Neural cell (in vitro differentiated cells): ENCODE results near the gene MAP2K6. TPM values are rescaled to one million over a fixed set of nuclear protein-coding genes. Genes with fewer than 3 reads are reported as not detected.

ENCODE experiments used
- H2AFZ ChIP-seq: fragments of 200-600, 300-800 bp; sonication (generic), shearing (Covaris generic); 2 replicates; pipeline ENCODE4 v1.6.0; 2014; ENCODE audit warnings: low read depth, mild to moderate bottlenecking, antibody characterized with exemption, low read length, moderate library complexity
- H3F3A ChIP-seq: fragments of 200-600 bp; shearing (Covaris generic); 2 replicates; pipeline ENCODE4 v1.6.1; 2016; ENCODE audit warnings: mild to moderate bottlenecking, moderate library complexity, mixed read lengths, antibody characterized with exemption, low read length; ENCODE audit not compliant: insufficient read depth, poor library complexity, severe bottlenecking
- H3K27ac ChIP-seq: fragments of 200-600, 300-800 bp; sonication (generic), shearing (Covaris generic); 2 replicates; pipeline ENCODE4 v1.5.1; 2014; ENCODE audit warnings: mild to moderate bottlenecking, low read length, moderate library complexity
- H3K27me3 ChIP-seq: fragments of 300-800, 200-600 bp; sonication (generic), shearing (Covaris generic); 2 replicates; pipeline ENCODE4 v1.6.0; 2014; ENCODE audit warnings: mild to moderate bottlenecking, low read depth, low read length, moderate library complexity; ENCODE audit not compliant: insufficient read depth
- H3K36me3 ChIP-seq: fragments of 300-800, 200-600 bp; sonication (generic), shearing (Covaris generic); 2 replicates; pipeline ENCODE4 v1.5.1; 2014; ENCODE audit warnings: mild to moderate bottlenecking, antibody characterized with exemption, low read length, moderate library complexity; ENCODE audit not compliant: insufficient read depth
- H3K4me2 ChIP-seq: fragments of 300-800, 200-600 bp; sonication (generic), shearing (Covaris generic); 2 replicates; pipeline ENCODE4 v1.6.0; 2014; ENCODE audit warnings: mild to moderate bottlenecking, low read length
- H3K4me3 ChIP-seq: fragments of 300-800, 200-600 bp; sonication (generic), shearing (Covaris generic); 2 replicates; pipeline ENCODE4 v1.5.1; 2014; ENCODE audit warnings: mild to moderate bottlenecking, low read length, moderate library complexity
- H3K79me2 ChIP-seq: fragments of 200-600 bp; shearing (Covaris generic); replicated peaks from 2 replicates; pipeline ENCODE4 v1.6.0; 2014; ENCODE audit warnings: mild to moderate bottlenecking, low read length, moderate library complexity; ENCODE audit not compliant: insufficient read depth
- H3K9ac ChIP-seq: fragments of 300-800, 200-600 bp; sonication (generic), shearing (Covaris generic); 2 replicates; pipeline ENCODE4 v1.6.1; 2016; ENCODE audit warnings: mild to moderate bottlenecking, low read length, mixed read lengths
- H3K9me2 ChIP-seq: fragments of 200-600 bp; shearing (Covaris generic); 2 replicates; pipeline ENCODE4 v1.6.1; 2016; ENCODE audit warnings: mild to moderate bottlenecking, low read length, mixed read lengths; ENCODE audit not compliant: insufficient read depth
- H3K9me3 ChIP-seq: fragments of 200-600, 300-800 bp; sonication (generic), shearing (Covaris generic); 2 replicates; pipeline ENCODE4 v1.6.1; 2016; ENCODE audit warnings: mild to moderate bottlenecking, mixed run types, low read length, moderate library complexity, mixed read lengths
- H4K20me1 ChIP-seq: fragments of 200-600 bp; shearing (Covaris generic); 2 replicates; pipeline ENCODE4 v1.6.1; 2016; ENCODE audit warnings: mild to moderate bottlenecking, mixed run types; ENCODE audit not compliant: insufficient read depth
- EP300 ChIP-seq: fragments of 450-650 bp; conservative IDR thresholded peaks from 2 replicates; pipeline ENCODE4 v1.6.1; 2014; ENCODE audit warnings: antibody characterized with exemption, mild to moderate bottlenecking, moderate library complexity; ENCODE audit not compliant: poor library complexity, severe bottlenecking
- EZH2 ChIP-seq: fragments of 200-600, 300-800 bp; shearing (Covaris generic), sonication (generic); IDR thresholded peaks from 2 replicates; pipeline ENCODE4 v1.6.1; 2014; ENCODE audit warnings: antibody characterized with exemption, low read length, borderline replicate concordance, mild to moderate bottlenecking; ENCODE audit not compliant: insufficient read depth, poor library complexity, severe bottlenecking
- MXI1 ChIP-seq: fragments of 450-650 bp; conservative IDR thresholded peaks from 2 replicates; pipeline ENCODE4 v1.6.1; 2014; ENCODE audit warnings: antibody characterized with exemption, mild to moderate bottlenecking; ENCODE audit not compliant: poor library complexity, severe bottlenecking
- POLR2AphosphoS5 ChIP-seq: IDR thresholded peaks from 2 replicates; pipeline ENCODE4 v1.6.1; 2012
- RAD21 ChIP-seq: fragments of 450-650 bp; conservative IDR thresholded peaks from 2 replicates; pipeline ENCODE4 v1.6.1; 2014; ENCODE audit warnings: antibody characterized with exemption, mild to moderate bottlenecking, moderate library complexity
- REST ChIP-seq: IDR thresholded peaks from 2 replicates; pipeline ENCODE4 v1.6.1; 2012; ENCODE audit warnings: borderline replicate concordance
- SMC3 ChIP-seq: fragments of 450-650 bp; conservative IDR thresholded peaks from 2 replicates; pipeline ENCODE4 v1.6.1; 2014; ENCODE audit warnings: antibody characterized with exemption, mild to moderate bottlenecking, moderate library complexity; ENCODE audit not compliant: poor library complexity
- TAF1 ChIP-seq: IDR thresholded peaks from 2 replicates; pipeline ENCODE4 v1.6.1; 2012; ENCODE audit warnings: low read depth
- polyA plus RNA-seq: library from polyadenylated mRNA; depleted of rRNA; stranded (reverse); fragments of >200 nt; gene quantifications from 2 replicates; pipeline ENCODE4 v1.2.3, GENCODE V29; 2014
- TF ChIP-seq, protein P1 (sequence below): fragments of 450-650 bp; IDR thresholded peaks from 2 replicates; pipeline ENCODE4 v1.5.1; 2014; ENCODE audit warnings: antibody characterized with exemption, mild to moderate bottlenecking, moderate library complexity; ENCODE audit not compliant: poor library complexity, severe bottlenecking

MAP2K6 gene
- polyA plus RNA-seq, 1 donor from 2014 or later, result 10.5 TPM

- no peaks in the 10 kb centered on the region for H3K36me3 ChIP-seq
- no peak overlapping the region for H3K4me3 ChIP-seq
- no peaks in the 10 kb centered on the region for H3K9me3 ChIP-seq
- H3K27ac ChIP-seq, result no peak overlapping the region
- H3K79me2 ChIP-seq, result no peaks in the 10 kb centered on the region
- no peaks in the 10 kb centered on the region for H3K27me3 ChIP-seq
- H3K4me2 ChIP-seq, result no peak overlapping the region
- H3K9me2 ChIP-seq, result no peaks in the 10 kb centered on the region
- TF ChIP-seq SMC3, result no peak
- no peak for TF ChIP-seq TAF1
- no peak for TF ChIP-seq MXI1
- no peak for TF ChIP-seq REST
- no peak for TF ChIP-seq EZH2
- no peak for TF ChIP-seq RAD21
- TF ChIP-seq, protein P1, sequence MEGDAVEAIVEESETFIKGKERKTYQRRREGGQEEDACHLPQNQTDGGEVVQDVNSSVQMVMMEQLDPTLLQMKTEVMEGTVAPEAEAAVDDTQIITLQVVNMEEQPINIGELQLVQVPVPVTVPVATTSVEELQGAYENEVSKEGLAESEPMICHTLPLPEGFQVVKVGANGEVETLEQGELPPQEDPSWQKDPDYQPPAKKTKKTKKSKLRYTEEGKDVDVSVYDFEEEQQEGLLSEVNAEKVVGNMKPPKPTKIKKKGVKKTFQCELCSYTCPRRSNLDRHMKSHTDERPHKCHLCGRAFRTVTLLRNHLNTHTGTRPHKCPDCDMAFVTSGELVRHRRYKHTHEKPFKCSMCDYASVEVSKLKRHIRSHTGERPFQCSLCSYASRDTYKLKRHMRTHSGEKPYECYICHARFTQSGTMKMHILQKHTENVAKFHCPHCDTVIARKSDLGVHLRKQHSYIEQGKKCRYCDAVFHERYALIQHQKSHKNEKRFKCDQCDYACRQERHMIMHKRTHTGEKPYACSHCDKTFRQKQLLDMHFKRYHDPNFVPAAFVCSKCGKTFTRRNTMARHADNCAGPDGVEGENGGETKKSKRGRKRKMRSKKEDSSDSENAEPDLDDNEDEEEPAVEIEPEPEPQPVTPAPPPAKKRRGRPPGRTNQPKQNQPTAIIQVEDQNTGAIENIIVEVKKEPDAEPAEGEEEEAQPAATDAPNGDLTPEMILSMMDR, result no peak
- TF ChIP-seq EP300, result no peak
- H3K9ac ChIP-seq, result no peak overlapping the region
- H3F3A ChIP-seq, result no peaks in the 10 kb centered on the region
- no peaks in the 10 kb centered on the region for H4K20me1 ChIP-seq
- no peak overlapping the region for H2AFZ ChIP-seq
Measured at GRCh38 chr17:69593716-69594115, 179.2 kb downstream of the MAP2K6 start.

GRCh38 chr17:69594641-69595040, 180.1 kb downstream of the MAP2K6 start:
- no peak overlapping the region for H3K4me2 ChIP-seq
- no peaks in the 10 kb centered on the region for H3K27me3 ChIP-seq
- no peak for TF ChIP-seq EP300
- TF ChIP-seq, protein P1, result no peak
- no peak for TF ChIP-seq REST
- TF ChIP-seq MXI1, result no peak
- TF ChIP-seq POLR2AphosphoS5, result no peak
- no peak for TF ChIP-seq RAD21
- no peak for TF ChIP-seq EZH2
- TF ChIP-seq TAF1, result no peak
- TF ChIP-seq SMC3, result no peak
- H3K9ac ChIP-seq, result no peak overlapping the region
- no peaks in the 10 kb centered on the region for H3F3A ChIP-seq
- no peaks in the 10 kb centered on the region for H3K36me3 ChIP-seq
- no peak overlapping the region for H3K27ac ChIP-seq
- H3K4me3 ChIP-seq, result no peak overlapping the region
- no peaks in the 10 kb centered on the region for H3K9me2 ChIP-seq
- no peak overlapping the region for H2AFZ ChIP-seq
- no peaks in the 10 kb centered on the region for H3K9me3 ChIP-seq
- no peaks in the 10 kb centered on the region for H3K79me2 ChIP-seq
- no peaks in the 10 kb centered on the region for H4K20me1 ChIP-seq
